ENCODE measurements around the gene EXOC4.

- TF ChIP-seq CTCF (IDR thresholded peaks at IDR 0.05) (no peak), POLR2A (IDR thresholded peaks at IDR 0.05) (no peak)
Observed at GRCh38 chr7:133491201-133491691, 238.4 kb downstream of the EXOC4 start.

Measured in sigmoid colon (tissue), 3 donors.